HG03520 (cell line): ENCODE data around the gene RLN3.

Experiments
- ATAC-seq: cut with Tn5 transposase; IDR thresholded peaks from one replicate; pipeline ENCODE4 v1.9.1; 2021; ENCODE audit warnings: mild to moderate bottlenecking, moderate library complexity; ENCODE audit not compliant: unreplicated experiment

Gene RLN3

GRCh38 chr19:14073925-14074838 lies 46.2 kb downstream of the RLN3 start:
- no peak for ATAC-seq

- no peak for ATAC-seq
Observed at GRCh38 chr19:14078411-14078810, 50.5 kb downstream of the RLN3 start.
